ENCODE measurements around the gene B4GALT6. TPM values are rescaled to one million over a fixed set of nuclear protein-coding genes. Genes with fewer than 3 reads are reported as not detected.

B4GALT6 gene, protein sequence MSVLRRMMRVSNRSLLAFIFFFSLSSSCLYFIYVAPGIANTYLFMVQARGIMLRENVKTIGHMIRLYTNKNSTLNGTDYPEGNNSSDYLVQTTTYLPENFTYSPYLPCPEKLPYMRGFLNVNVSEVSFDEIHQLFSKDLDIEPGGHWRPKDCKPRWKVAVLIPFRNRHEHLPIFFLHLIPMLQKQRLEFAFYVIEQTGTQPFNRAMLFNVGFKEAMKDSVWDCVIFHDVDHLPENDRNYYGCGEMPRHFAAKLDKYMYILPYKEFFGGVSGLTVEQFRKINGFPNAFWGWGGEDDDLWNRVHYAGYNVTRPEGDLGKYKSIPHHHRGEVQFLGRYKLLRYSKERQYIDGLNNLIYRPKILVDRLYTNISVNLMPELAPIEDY
- total RNA-seq, result 0.77 and 2.8 TPM in 2 replicates

DNA sequence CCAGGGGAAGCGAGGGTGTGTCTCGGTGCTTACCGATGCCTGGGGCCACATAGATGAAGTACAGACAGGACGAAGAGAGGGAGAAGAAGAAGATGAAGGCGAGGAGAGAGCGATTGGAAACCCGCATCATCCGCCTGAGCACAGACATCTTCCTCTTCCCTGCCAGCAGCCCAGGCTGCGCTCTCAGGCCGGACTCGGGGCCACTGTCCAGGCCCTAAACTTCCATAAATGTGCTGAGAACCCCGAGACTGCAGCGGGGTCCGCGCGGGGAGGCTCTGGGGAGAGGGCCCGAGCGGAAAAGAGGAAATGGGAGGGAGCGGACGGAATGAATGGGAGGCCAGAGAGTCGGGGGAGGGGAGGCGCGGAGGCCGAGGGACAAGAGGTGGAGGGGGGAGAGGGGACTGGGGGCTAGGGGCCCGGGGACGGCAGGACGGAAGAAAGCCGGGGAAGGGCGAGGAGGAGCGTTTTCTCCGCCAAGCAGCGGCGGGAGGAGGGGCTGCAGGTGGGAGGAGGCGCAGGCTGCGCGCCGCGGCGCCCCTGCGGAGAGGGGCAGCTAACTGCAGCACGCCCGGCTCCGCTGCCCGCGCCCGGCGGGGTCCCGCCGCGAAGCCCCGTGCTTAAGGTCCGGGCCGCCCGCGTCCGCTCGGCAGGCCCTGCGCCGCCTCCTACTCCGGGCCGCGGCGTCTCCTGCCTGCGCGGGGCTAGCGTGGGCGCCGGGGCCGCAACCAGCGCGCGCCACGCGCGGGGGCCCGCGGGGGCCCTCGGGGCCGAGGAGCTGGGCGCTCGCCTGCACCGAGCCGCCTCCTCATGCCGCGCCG, at the start of gene B4GALT6:
TSS of gene B4GALT6 (minus strand) at position 303 of the 818 bp plus-strand sequence. CDS start at position 148, 155 bp downstream.

GRCh38 chr18:31591628-31592027, 92.8 kb downstream of the B4GALT6 start, which contains the start of gene TTR:
TSS of gene TTR (plus strand) at chr18:31591877. CDS start at chr18:31591903, 26 bp downstream.

Other genes with a start within 250 kb of the B4GALT6 start
- 0.16 and 0.26 TPM in 2 replicates for gene DSG3, start 236.8 kb downstream of the B4GALT6 start, total RNA-seq
- gene DSG2, start 186.4 kb downstream of the B4GALT6 start, total RNA-seq, result 0.17 and 2.2 TPM in 2 replicates
- gene TTR, start 92.7 kb downstream of the B4GALT6 start, total RNA-seq, result not detected in 2 replicates
- gene SLC25A52, start 76.3 kb upstream of the B4GALT6 start, total RNA-seq, result not detected in 2 replicates

Data from bronchial smooth muscle cell (primary cell).